Measurements from ENCODE around the gene CBL. TPM values are rescaled to one million over a fixed set of nuclear protein-coding genes. Genes with fewer than 3 reads are reported as not detected.

Gene CBL
- 10 to 100 TPM in 1 of 4 donors, 1 to 10 TPM in 3; 2.2 to 10.1 (median 4.3) TPM for polyA plus RNA-seq
- long read RNA-seq, donor 1, full-length matches to known transcripts, result 1 of 7 reads
- long read RNA-seq, donor 1, partial matches to known transcripts, result 6 of 7 reads
- long read RNA-seq, donor 1, other reads (novel, unspliced or antisense), result 0 of 7 reads
- long read RNA-seq, donor 2, full-length matches to known transcripts, result 2 of 2 reads
- long read RNA-seq, donor 2, partial matches to known transcripts, result 0 of 2 reads
- long read RNA-seq, donor 2, other reads (novel, unspliced or antisense), result 0 of 2 reads
- long read RNA-seq, donor 3, full-length matches to known transcripts, result 1 of 10 reads
- long read RNA-seq, donor 3, partial matches to known transcripts, result 9 of 10 reads
- long read RNA-seq, donor 3, other reads (novel, unspliced or antisense), result 0 of 10 reads
- long read RNA-seq, donor 4, result 0 reads
- long read RNA-seq, donor 5, result 0 reads
- long read RNA-seq, donor 6, result 0 reads
- long read RNA-seq, donor 7, result 0 reads
- long read RNA-seq, donor 8, result 0 reads
- long read RNA-seq, donor 9, result 0 reads
- long read RNA-seq, donor 10, result 0 reads

DNA sequence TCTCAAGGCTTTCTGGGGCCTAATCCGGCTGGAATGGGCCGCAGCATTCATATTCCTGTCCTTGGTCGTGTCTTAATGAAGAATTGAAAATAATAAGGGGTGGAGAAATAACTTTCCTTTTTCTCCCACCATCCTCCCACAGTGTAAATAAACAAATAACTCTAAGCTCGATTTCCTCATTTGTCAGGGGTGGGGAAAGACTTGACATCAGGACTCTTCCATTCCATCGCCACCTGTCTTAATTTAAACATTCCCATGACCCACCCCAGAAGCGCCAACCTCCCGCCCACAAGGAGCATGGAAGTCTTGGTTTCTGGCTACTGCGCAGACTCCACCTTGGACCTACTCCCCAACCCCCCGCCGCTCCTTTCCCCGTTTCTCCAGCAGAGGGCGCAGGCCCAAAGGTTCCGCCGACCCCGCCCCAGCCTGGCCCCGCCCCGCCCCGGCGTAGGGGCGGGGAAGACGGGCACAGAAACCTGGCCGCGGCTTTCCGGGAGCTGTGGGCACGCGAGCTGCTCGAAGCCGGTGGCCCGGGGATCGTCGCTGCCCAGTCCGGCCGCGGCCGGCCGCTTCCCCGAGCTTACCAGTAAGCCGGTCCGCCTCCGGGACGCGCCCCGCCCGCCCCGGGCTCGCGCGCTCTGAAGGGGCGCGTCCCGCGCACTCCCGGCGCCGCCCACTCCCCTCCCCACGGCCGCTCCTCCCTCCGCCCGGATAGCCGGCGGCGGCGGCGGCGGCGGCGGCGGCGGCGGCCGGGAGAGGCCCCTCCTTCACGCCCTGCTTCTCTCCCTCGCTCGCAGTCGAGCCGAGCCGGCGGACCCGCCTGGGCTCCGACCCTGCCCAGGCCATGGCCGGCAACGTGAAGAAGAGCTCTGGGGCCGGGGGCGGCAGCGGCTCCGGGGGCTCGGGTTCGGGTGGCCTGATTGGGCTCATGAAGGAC is at the start of gene CBL:
CBL (plus strand) TSS at position 766 of the 937 bp plus-strand sequence; CDS start at position 845, 79 bp downstream.
- H3K4me3 ChIP-seq (ENCODE audit: low read depth in 1 of 3, low read length in 3 of 3), result peak within 1 kb of the TSS; percentile 95 to 100 (median 98)
- peak; percentile 94 to 96 for DNase-seq
- no peaks in the 10 kb centered on the region for H3K27me3 ChIP-seq (ENCODE audit: control insufficient read depth in 3 of 3, insufficient read depth in 3 of 3, low read length in 3 of 3)
- H3K36me3 ChIP-seq (ENCODE audit: control insufficient read depth in 3 of 3, insufficient read depth in 2 of 3, low read depth in 1 of 3, low read length in 3 of 3), result no peaks in the 10 kb centered on the region
- no peak for FAIRE-seq
- peaks cover 0 to 10% (median 0%) of the 10 kb centered on the region in 3 donors for H3K4me1 ChIP-seq (ENCODE audit: control insufficient read depth in 3 of 3, insufficient read depth in 2 of 3, low read depth in 1 of 3, low read length in 2 of 3)
- H3K9me3 ChIP-seq (ENCODE audit: control insufficient read depth in 2 of 2, insufficient read depth in 1 of 2, low read depth in 1 of 2, low read length in 1 of 2), result no peaks in the 10 kb centered on the region
- 0% methylated on average over 41 to 88 of the region's 88 CpGs for WGBS, 3 donors
- peak within 1 kb of the TSS; percentile 90 to 96 (median 96) for H3K27ac ChIP-seq (ENCODE audit: low read depth in 1 of 3, low read length in 2 of 3)

- DNase-seq (no peak), FAIRE-seq (no peak)
- Histone ChIP-seq H3K27me3 (ENCODE audit: control insufficient read depth in 3 of 3, insufficient read depth in 3 of 3, low read length in 3 of 3) (peaks cover 0 to 39% (median 0%) of the 10 kb centered on the region in 3 donors), H3K27ac (ENCODE audit: low read depth in 1 of 3, low read length in 2 of 3) (no peak overlapping the region), H3K4me3 (ENCODE audit: low read depth in 1 of 3, low read length in 3 of 3) (no peak overlapping the region), H3K4me1 (ENCODE audit: control insufficient read depth in 3 of 3, insufficient read depth in 2 of 3, low read depth in 1 of 3, low read length in 2 of 3) (no peaks in the 10 kb centered on the region), H3K9me3 (ENCODE audit: control insufficient read depth in 2 of 2, insufficient read depth in 1 of 2, low read depth in 1 of 2, low read length in 1 of 2) (no peaks in the 10 kb centered on the region), H3K36me3 (ENCODE audit: control insufficient read depth in 3 of 3, insufficient read depth in 2 of 3, low read depth in 1 of 3, low read length in 3 of 3) (no peaks in the 10 kb centered on the region)
- 68 to 86% (median 77%) methylated on average over 10 of the region's 10 CpGs for WGBS, 3 donors
These were observed 49.6 kb upstream of the CBL start for GRCh38 chr11:119156496-119156895.

DNA sequence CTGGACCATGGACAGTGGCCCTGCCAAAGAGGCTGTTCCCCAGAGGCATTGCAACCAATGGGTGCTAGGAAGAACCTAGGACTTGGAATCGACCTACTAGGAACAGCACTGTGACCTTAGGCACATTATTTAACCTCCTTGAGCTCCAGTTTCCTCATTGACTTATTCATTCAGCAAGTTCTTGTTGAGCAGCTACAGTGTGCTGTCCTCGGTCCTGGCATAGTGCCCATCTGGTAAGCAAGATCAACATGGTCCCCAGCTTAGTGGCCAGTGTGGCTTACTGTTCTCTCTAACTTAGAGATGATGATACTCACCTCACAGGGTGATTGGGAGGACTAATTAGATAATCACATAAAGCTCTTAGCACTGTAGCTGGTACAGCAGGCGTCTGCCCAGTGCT is 49.1 kb upstream of the CBL start:
- FAIRE-seq (no peak), DNase-seq (peak in 1 of 2 donors; percentile 25)
- H3K36me3 ChIP-seq (ENCODE audit: control insufficient read depth in 3 of 3, insufficient read depth in 2 of 3, low read depth in 1 of 3, low read length in 3 of 3), result no peaks in the 10 kb centered on the region
- H3K27me3 ChIP-seq (ENCODE audit: control insufficient read depth in 3 of 3, insufficient read depth in 3 of 3, low read length in 3 of 3), result peaks cover 0 to 33% (median 0%) of the 10 kb centered on the region in 3 donors
- H3K9me3 ChIP-seq (ENCODE audit: control insufficient read depth in 2 of 2, insufficient read depth in 1 of 2, low read depth in 1 of 2, low read length in 1 of 2), result no peaks in the 10 kb centered on the region
- no peak overlapping the region for H3K27ac ChIP-seq (ENCODE audit: low read depth in 1 of 3, low read length in 2 of 3)
- no peak overlapping the region for H3K4me3 ChIP-seq (ENCODE audit: low read depth in 1 of 3, low read length in 3 of 3)
- WGBS, 3 donors, result 28 to 52% (median 33%) methylated on average over 3 of the region's 3 CpGs
- no peaks in the 10 kb centered on the region for H3K4me1 ChIP-seq (ENCODE audit: control insufficient read depth in 3 of 3, insufficient read depth in 2 of 3, low read depth in 1 of 3, low read length in 2 of 3)

- no peaks in the 10 kb centered on the region for H3K9me3 ChIP-seq (ENCODE audit: control insufficient read depth in 2 of 2, insufficient read depth in 1 of 2, low read depth in 1 of 2, low read length in 1 of 2)
- peaks cover 0 to 25% (median 0%) of the 10 kb centered on the region in 3 donors for H3K27me3 ChIP-seq (ENCODE audit: control insufficient read depth in 3 of 3, insufficient read depth in 3 of 3, low read length in 3 of 3)
- DNase-seq (no peak), FAIRE-seq (no peak)
- 85 to 93% (median 92%) methylated on average over 13 of the region's 13 CpGs for WGBS, 3 donors
- H3K4me3 ChIP-seq (ENCODE audit: low read depth in 1 of 3, low read length in 3 of 3), result no peak overlapping the region
- no peaks in the 10 kb centered on the region for H3K4me1 ChIP-seq (ENCODE audit: control insufficient read depth in 3 of 3, insufficient read depth in 2 of 3, low read depth in 1 of 3, low read length in 2 of 3)
- no peak overlapping the region for H3K27ac ChIP-seq (ENCODE audit: low read depth in 1 of 3, low read length in 2 of 3)
- no peaks in the 10 kb centered on the region for H3K36me3 ChIP-seq (ENCODE audit: control insufficient read depth in 3 of 3, insufficient read depth in 2 of 3, low read depth in 1 of 3, low read length in 3 of 3)
These were observed 47.7 kb upstream of the CBL start for GRCh38 chr11:119158467-119158866.

- Histone ChIP-seq H3K27ac (ENCODE audit: low read depth in 1 of 3, low read length in 2 of 3) (no peak overlapping the region), H3K4me1 (ENCODE audit: control insufficient read depth in 3 of 3, insufficient read depth in 2 of 3, low read depth in 1 of 3, low read length in 2 of 3) (no peaks in the 10 kb centered on the region), H3K9me3 (ENCODE audit: control insufficient read depth in 2 of 2, insufficient read depth in 1 of 2, low read depth in 1 of 2, low read length in 1 of 2) (no peaks in the 10 kb centered on the region), H3K4me3 (ENCODE audit: low read depth in 1 of 3, low read length in 3 of 3) (no peak overlapping the region), H3K36me3 (ENCODE audit: control insufficient read depth in 3 of 3, insufficient read depth in 2 of 3, low read depth in 1 of 3, low read length in 3 of 3) (no peaks in the 10 kb centered on the region), H3K27me3 (ENCODE audit: control insufficient read depth in 3 of 3, insufficient read depth in 3 of 3, low read length in 3 of 3) (peaks cover 0 to 13% (median 0%) of the 10 kb centered on the region in 3 donors)
- DNase-seq (no peak), FAIRE-seq (no peak)
- 92 to 95% (median 94%) methylated on average over 9 of the region's 9 CpGs for WGBS, 3 donors
These were observed 46.0 kb upstream of the CBL start for GRCh38 chr11:119160151-119160550.

- 81 to 84% (median 82%) methylated on average over 8 of the region's 8 CpGs for WGBS, 3 donors
- FAIRE-seq (no peak), DNase-seq (no peak)
- H3K27ac ChIP-seq (ENCODE audit: low read depth in 1 of 3, low read length in 2 of 3), result no peak overlapping the region
- no peaks in the 10 kb centered on the region for H3K4me1 ChIP-seq (ENCODE audit: control insufficient read depth in 3 of 3, insufficient read depth in 2 of 3, low read depth in 1 of 3, low read length in 2 of 3)
- H3K27me3 ChIP-seq (ENCODE audit: control insufficient read depth in 3 of 3, insufficient read depth in 3 of 3, low read length in 3 of 3), result no peaks in the 10 kb centered on the region
- H3K9me3 ChIP-seq (ENCODE audit: control insufficient read depth in 2 of 2, insufficient read depth in 1 of 2, low read depth in 1 of 2, low read length in 1 of 2), result no peaks in the 10 kb centered on the region
- no peak overlapping the region for H3K4me3 ChIP-seq (ENCODE audit: low read depth in 1 of 3, low read length in 3 of 3)
- no peaks in the 10 kb centered on the region for H3K36me3 ChIP-seq (ENCODE audit: control insufficient read depth in 3 of 3, insufficient read depth in 2 of 3, low read depth in 1 of 3, low read length in 3 of 3)
These were observed 44.3 kb upstream of the CBL start for GRCh38 chr11:119161871-119162270.

DNA sequence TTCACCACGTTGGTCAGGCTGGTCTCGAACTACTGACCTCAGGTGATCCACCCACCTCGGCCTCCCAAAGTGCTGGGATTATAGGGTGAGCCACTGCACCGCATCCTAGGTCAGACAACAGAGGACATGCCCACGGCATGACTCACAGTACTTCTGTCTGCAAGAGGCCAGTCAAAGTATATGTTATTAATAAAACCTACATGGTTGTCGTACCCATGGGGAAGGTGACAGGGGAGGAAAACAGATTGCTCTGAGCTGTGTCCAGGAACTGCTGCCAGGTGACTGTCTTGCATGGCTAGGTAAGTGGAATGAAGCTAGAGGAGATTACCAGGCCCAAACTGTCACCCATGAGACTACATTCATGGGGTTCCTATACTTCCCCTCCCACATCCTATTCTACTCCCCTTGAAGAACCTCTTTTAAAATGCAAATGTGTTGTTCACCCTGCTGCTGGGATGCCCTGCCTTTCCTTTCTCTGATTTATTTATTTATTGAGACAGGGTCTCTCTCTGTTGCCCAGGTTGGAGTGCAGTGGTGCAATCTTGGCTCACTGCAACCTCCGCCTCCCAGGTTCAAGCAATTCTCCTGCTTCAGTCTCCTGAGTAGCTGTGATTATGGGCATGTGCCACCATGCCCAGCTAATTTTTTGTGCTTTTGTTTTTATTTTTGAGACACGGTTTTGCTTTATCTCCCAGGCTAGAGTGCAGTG is 39.6 kb upstream of the CBL start:
- FAIRE-seq, result no peak
- Histone ChIP-seq H3K9me3 (ENCODE audit: control insufficient read depth in 2 of 2, insufficient read depth in 1 of 2, low read depth in 1 of 2, low read length in 1 of 2) (no peaks in the 10 kb centered on the region), H3K27me3 (ENCODE audit: control insufficient read depth in 3 of 3, insufficient read depth in 3 of 3, low read length in 3 of 3) (no peaks in the 10 kb centered on the region)

More for the DNA sequence above, 39.6 kb upstream of the CBL start:
- no peak overlapping the region for H3K4me3 ChIP-seq (ENCODE audit: low read depth in 1 of 3, low read length in 3 of 3)
- H3K27ac ChIP-seq (ENCODE audit: low read depth in 1 of 3, low read length in 2 of 3), result no peak overlapping the region
- no peak for DNase-seq
- H3K4me1 ChIP-seq (ENCODE audit: control insufficient read depth in 3 of 3, insufficient read depth in 2 of 3, low read depth in 1 of 3, low read length in 2 of 3), result peaks cover 0 to 11% (median 0%) of the 10 kb centered on the region in 3 donors
- peaks cover 0 to 4% (median 0%) of the 10 kb centered on the region in 3 donors for H3K36me3 ChIP-seq (ENCODE audit: control insufficient read depth in 3 of 3, insufficient read depth in 2 of 3, low read depth in 1 of 3, low read length in 3 of 3)
- 61 to 79% (median 68%) methylated on average over 8 of the region's 8 CpGs for WGBS, 3 donors

Data from small intestine (tissue), 16 donors.